Measurements from ENCODE around the gene S1PR3. TPM values are rescaled to one million over a fixed set of nuclear protein-coding genes. Genes with fewer than 3 reads are reported as not detected.
A peak's percentile ranks its signal among the peaks of the same experiment; 100 is the strongest.

S1PR3 gene
- total and polyA plus RNA-seq, 7 experiments from 2014 or later, result 0.19 to 26.0 (median 0.22) TPM; not detected in 4

- peaks cover 0 to 7% (median 3%) of the 10 kb centered on the region in 7 donors for H3K4me1 Mint-ChIP-seq
- DNase-seq, result no peak
- peaks cover 8 to 41% (median 25%) of the 10 kb centered on the region in 5 donors for H3K27me3 Mint-ChIP-seq
- no peak overlapping the region for H3K27ac ChIP-seq (ENCODE audit: low read depth, low read length)
- H3K27me3 ChIP-seq (ENCODE audit: control insufficient read depth in 2 of 2, insufficient read depth in 2 of 2, low read length in 2 of 2), result no peaks in the 10 kb centered on the region
- no peak overlapping the region for H3K4me3 ChIP-seq (ENCODE audit: low read length)
- POLR2A ChIA-PET, result no interaction called here
- intact Hi-C loops (cut with micrococcal nuclease), result loop anchor here in 1 of 2 donors (10.0 kb wide), 1 partner anchor 341 kb away; no protein-coding TSS in a partner anchor
- H3K27ac Mint-ChIP-seq, result no peak overlapping the region
- no peaks in the 10 kb centered on the region for H3K9me3 Mint-ChIP-seq
- no peaks in the 10 kb centered on the region for H3K36me3 ChIP-seq (ENCODE audit: control insufficient read depth in 2 of 3, insufficient read depth in 3 of 3, low read length in 3 of 3)
- H3K36me3 Mint-ChIP-seq, result no peaks in the 10 kb centered on the region
- no peaks in the 10 kb centered on the region for H3K9me3 ChIP-seq (ENCODE audit: control insufficient read depth in 2 of 3, low read length in 3 of 3)
- ATAC-seq, result no peak
- CTCF ChIA-PET, result no interaction called here
- H3K4me3 Mint-ChIP-seq, result no peak overlapping the region
- no peaks in the 10 kb centered on the region for H3K4me1 ChIP-seq (ENCODE audit: control insufficient read depth in 2 of 2, insufficient read depth in 2 of 2, low read length in 2 of 2)
Measured at GRCh38 chr9:89006267-89006666, 15.0 kb downstream of the S1PR3 start.

GRCh38 chr9:89006996-89007967, 16.0 kb downstream of the S1PR3 start:
- no peaks in the 10 kb centered on the region for H3K36me3 Mint-ChIP-seq
- intact Hi-C loops (cut with micrococcal nuclease), result loop anchor here in 1 of 2 donors (10.0 kb wide), 1 partner anchor 342 kb away; no protein-coding TSS in a partner anchor
- ATAC-seq (no peak), DNase-seq (no peak)
- peaks cover 6 to 33% (median 17%) of the 10 kb centered on the region in 5 donors for H3K27me3 Mint-ChIP-seq
- Histone ChIP-seq H3K27me3 (ENCODE audit: control insufficient read depth in 2 of 2, insufficient read depth in 2 of 2, low read length in 2 of 2) (no peaks in the 10 kb centered on the region), H3K36me3 (ENCODE audit: control insufficient read depth in 2 of 3, insufficient read depth in 3 of 3, low read length in 3 of 3) (no peaks in the 10 kb centered on the region), H3K27ac (ENCODE audit: low read depth, low read length) (no peak overlapping the region), H3K9me3 (ENCODE audit: control insufficient read depth in 2 of 3, low read length in 3 of 3) (no peaks in the 10 kb centered on the region), H3K4me3 (ENCODE audit: low read length) (no peak overlapping the region), H3K4me1 (ENCODE audit: control insufficient read depth in 2 of 2, insufficient read depth in 2 of 2, low read length in 2 of 2) (no peaks in the 10 kb centered on the region)
- peaks cover 0 to 3% (median 0%) of the 10 kb centered on the region in 7 donors for H3K4me1 Mint-ChIP-seq
- H3K9me3 Mint-ChIP-seq, result no peaks in the 10 kb centered on the region
- POLR2A ChIA-PET, result no interaction called here
- no peak overlapping the region for H3K4me3 Mint-ChIP-seq
- CTCF ChIA-PET, result no interaction called here
- H3K27ac Mint-ChIP-seq, result no peak overlapping the region

- no peak overlapping the region for H3K4me3 Mint-ChIP-seq
- H3K9me3 Mint-ChIP-seq, result no peaks in the 10 kb centered on the region
- H3K27me3 Mint-ChIP-seq, result peaks cover 6 to 23% (median 11%) of the 10 kb centered on the region in 5 donors
- intact Hi-C loops (cut with micrococcal nuclease), result loop anchor here in 1 of 2 donors (10.0 kb wide), 1 partner anchor 343 kb away; no protein-coding TSS in a partner anchor
- POLR2A ChIA-PET, result no interaction called here
- Histone ChIP-seq H3K4me1 (ENCODE audit: control insufficient read depth in 2 of 2, insufficient read depth in 2 of 2, low read length in 2 of 2) (no peaks in the 10 kb centered on the region), H3K4me3 (ENCODE audit: low read length) (no peak overlapping the region), H3K27ac (ENCODE audit: low read depth, low read length) (no peak overlapping the region), H3K36me3 (ENCODE audit: control insufficient read depth in 2 of 3, insufficient read depth in 3 of 3, low read length in 3 of 3) (no peaks in the 10 kb centered on the region), H3K9me3 (ENCODE audit: control insufficient read depth in 2 of 3, low read length in 3 of 3) (no peaks in the 10 kb centered on the region), H3K27me3 (ENCODE audit: control insufficient read depth in 2 of 2, insufficient read depth in 2 of 2, low read length in 2 of 2) (no peaks in the 10 kb centered on the region)
- CTCF ChIA-PET, result no interaction called here
- no peak overlapping the region for H3K27ac Mint-ChIP-seq
- ATAC-seq (no peak), DNase-seq (no peak)
- no peaks in the 10 kb centered on the region for H3K36me3 Mint-ChIP-seq
- peaks cover 0 to 3% (median 0%) of the 10 kb centered on the region in 7 donors for H3K4me1 Mint-ChIP-seq
Measured at GRCh38 chr9:89008055-89008743, 16.9 kb downstream of the S1PR3 start.

- H3K9me3 ChIP-seq (ENCODE audit: control insufficient read depth in 2 of 3, low read length in 3 of 3), result no peaks in the 10 kb centered on the region
- H3K27ac Mint-ChIP-seq, result peak overlapping the region in 1 of 9 donors; percentile 14
- H3K27me3 ChIP-seq (ENCODE audit: control insufficient read depth in 2 of 2, insufficient read depth in 2 of 2, low read length in 2 of 2), result no peaks in the 10 kb centered on the region
- H3K36me3 Mint-ChIP-seq, result no peaks in the 10 kb centered on the region
- H3K27me3 Mint-ChIP-seq, result peaks cover 4 to 23% (median 9%) of the 10 kb centered on the region in 5 donors
- H3K36me3 ChIP-seq (ENCODE audit: control insufficient read depth in 2 of 3, insufficient read depth in 3 of 3, low read length in 3 of 3), result no peaks in the 10 kb centered on the region
- no peak overlapping the region for H3K4me3 ChIP-seq (ENCODE audit: low read length)
- ChIA-PET POLR2A (no interaction called here), CTCF (no interaction called here)
- no peaks in the 10 kb centered on the region for H3K4me1 ChIP-seq (ENCODE audit: control insufficient read depth in 2 of 2, insufficient read depth in 2 of 2, low read length in 2 of 2)
- DNase-seq, result no peak
- H3K9me3 Mint-ChIP-seq, result no peaks in the 10 kb centered on the region
- ATAC-seq, result peak; percentile 24
- peaks cover 0 to 3% (median 0%) of the 10 kb centered on the region in 7 donors for H3K4me1 Mint-ChIP-seq
- intact Hi-C loops (cut with micrococcal nuclease), result loop anchor here in 1 of 2 donors (10.0 kb wide), 1 partner anchor 344 kb away; no protein-coding TSS in a partner anchor
- no peak overlapping the region for H3K4me3 Mint-ChIP-seq
- H3K27ac ChIP-seq (ENCODE audit: low read depth, low read length), result no peak overlapping the region
Measured at GRCh38 chr9:89008744-89009545, 17.7 kb downstream of the S1PR3 start.

- no peak for ATAC-seq
- DNase-seq, result no peak
- H3K4me3 Mint-ChIP-seq, result no peak overlapping the region
- H3K27me3 Mint-ChIP-seq, result peaks cover 5 to 25% (median 11%) of the 10 kb centered on the region in 5 donors
- H3K36me3 Mint-ChIP-seq, result no peaks in the 10 kb centered on the region
- no peak overlapping the region for H3K27ac Mint-ChIP-seq
- Histone ChIP-seq H3K36me3 (ENCODE audit: control insufficient read depth in 2 of 3, insufficient read depth in 3 of 3, low read length in 3 of 3) (no peaks in the 10 kb centered on the region), H3K27me3 (ENCODE audit: control insufficient read depth in 2 of 2, insufficient read depth in 2 of 2, low read length in 2 of 2) (no peaks in the 10 kb centered on the region), H3K4me3 (ENCODE audit: low read length) (no peak overlapping the region), H3K4me1 (ENCODE audit: control insufficient read depth in 2 of 2, insufficient read depth in 2 of 2, low read length in 2 of 2) (no peaks in the 10 kb centered on the region), H3K9me3 (ENCODE audit: control insufficient read depth in 2 of 3, low read length in 3 of 3) (no peaks in the 10 kb centered on the region), H3K27ac (ENCODE audit: low read depth, low read length) (no peak overlapping the region)
- POLR2A ChIA-PET, result no interaction called here
- no peaks in the 10 kb centered on the region for H3K9me3 Mint-ChIP-seq
- peaks cover 0 to 3% (median 0%) of the 10 kb centered on the region in 7 donors for H3K4me1 Mint-ChIP-seq
- intact Hi-C loops (cut with micrococcal nuclease), result loop anchor here in 1 of 2 donors (10.0 kb wide), 1 partner anchor 345 kb away; no protein-coding TSS in a partner anchor
- CTCF ChIA-PET, result no interaction called here
Measured at GRCh38 chr9:89009546-89009840, 18.2 kb downstream of the S1PR3 start.

GRCh38 chr9:89010056-89010455, 18.8 kb downstream of the S1PR3 start:
- DNase-seq (no peak), ATAC-seq (no peak)
- Histone ChIP-seq H3K4me3 (ENCODE audit: low read length) (no peak overlapping the region), H3K9me3 (ENCODE audit: control insufficient read depth in 2 of 3, low read length in 3 of 3) (no peaks in the 10 kb centered on the region), H3K27ac (ENCODE audit: low read depth, low read length) (no peak overlapping the region), H3K27me3 (ENCODE audit: control insufficient read depth in 2 of 2, insufficient read depth in 2 of 2, low read length in 2 of 2) (no peaks in the 10 kb centered on the region), H3K36me3 (ENCODE audit: control insufficient read depth in 2 of 3, insufficient read depth in 3 of 3, low read length in 3 of 3) (no peaks in the 10 kb centered on the region), H3K4me1 (ENCODE audit: control insufficient read depth in 2 of 2, insufficient read depth in 2 of 2, low read length in 2 of 2) (no peaks in the 10 kb centered on the region)
- ChIA-PET POLR2A (no interaction called here), CTCF (no interaction called here)
- intact Hi-C loops (cut with micrococcal nuclease), result no loop called here
- peaks cover 0 to 3% (median 0%) of the 10 kb centered on the region in 7 donors for H3K4me1 Mint-ChIP-seq
- H3K9me3 Mint-ChIP-seq, result no peaks in the 10 kb centered on the region
- no peak overlapping the region for H3K27ac Mint-ChIP-seq
- peaks cover 8 to 26% (median 13%) of the 10 kb centered on the region in 5 donors for H3K27me3 Mint-ChIP-seq
- no peaks in the 10 kb centered on the region for H3K36me3 Mint-ChIP-seq
- no peak overlapping the region for H3K4me3 Mint-ChIP-seq

All from naive thymus-derived CD4-positive, alpha-beta T cell (primary cell).